GM12872 (cell line): Measurements from ENCODE around the gene ATP6V0C.

Experiments
- CTCF ChIP-seq: IDR thresholded peaks from 3 replicates; pipeline ENCODE4 v1.5.1; 2011; ENCODE audit warnings: low read depth, mild to moderate bottlenecking, low read length, moderate library complexity; ENCODE audit not compliant: insufficient read depth

ATP6V0C gene

DNA sequence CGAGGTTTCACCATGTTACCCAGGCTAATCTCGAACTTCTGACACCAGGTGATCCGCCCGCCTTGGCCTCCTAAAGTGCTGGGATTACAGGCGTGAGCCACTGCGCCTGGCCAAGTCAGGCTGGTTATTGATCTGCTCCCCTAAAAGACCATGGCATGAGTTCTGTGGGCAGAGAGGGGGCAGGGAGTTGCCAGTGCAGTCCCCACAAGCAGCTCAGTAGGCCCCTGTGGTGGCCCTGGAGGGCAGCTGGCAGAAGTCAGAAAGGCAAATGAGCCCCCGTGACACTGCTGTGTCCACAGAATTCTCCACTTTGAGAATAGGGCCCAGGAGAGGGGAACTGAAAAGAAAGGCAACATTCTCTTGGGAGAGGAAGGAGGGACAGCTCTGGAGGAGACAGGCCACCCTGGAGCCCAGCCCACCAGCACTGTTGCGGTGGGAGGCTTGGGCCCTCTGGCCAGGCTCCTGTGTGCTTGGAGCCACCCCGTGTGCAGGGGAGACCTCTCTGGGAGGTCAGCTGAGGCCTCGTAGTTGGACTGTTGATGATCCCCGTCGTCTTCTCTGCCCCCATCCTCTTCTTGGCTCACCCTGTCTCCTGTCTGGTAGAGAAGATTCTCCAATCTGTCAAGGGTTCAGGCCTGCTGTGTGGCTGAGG is 4.3 kb downstream of the ATP6V0C start:
- TF ChIP-seq CTCF: no peak

DNA sequence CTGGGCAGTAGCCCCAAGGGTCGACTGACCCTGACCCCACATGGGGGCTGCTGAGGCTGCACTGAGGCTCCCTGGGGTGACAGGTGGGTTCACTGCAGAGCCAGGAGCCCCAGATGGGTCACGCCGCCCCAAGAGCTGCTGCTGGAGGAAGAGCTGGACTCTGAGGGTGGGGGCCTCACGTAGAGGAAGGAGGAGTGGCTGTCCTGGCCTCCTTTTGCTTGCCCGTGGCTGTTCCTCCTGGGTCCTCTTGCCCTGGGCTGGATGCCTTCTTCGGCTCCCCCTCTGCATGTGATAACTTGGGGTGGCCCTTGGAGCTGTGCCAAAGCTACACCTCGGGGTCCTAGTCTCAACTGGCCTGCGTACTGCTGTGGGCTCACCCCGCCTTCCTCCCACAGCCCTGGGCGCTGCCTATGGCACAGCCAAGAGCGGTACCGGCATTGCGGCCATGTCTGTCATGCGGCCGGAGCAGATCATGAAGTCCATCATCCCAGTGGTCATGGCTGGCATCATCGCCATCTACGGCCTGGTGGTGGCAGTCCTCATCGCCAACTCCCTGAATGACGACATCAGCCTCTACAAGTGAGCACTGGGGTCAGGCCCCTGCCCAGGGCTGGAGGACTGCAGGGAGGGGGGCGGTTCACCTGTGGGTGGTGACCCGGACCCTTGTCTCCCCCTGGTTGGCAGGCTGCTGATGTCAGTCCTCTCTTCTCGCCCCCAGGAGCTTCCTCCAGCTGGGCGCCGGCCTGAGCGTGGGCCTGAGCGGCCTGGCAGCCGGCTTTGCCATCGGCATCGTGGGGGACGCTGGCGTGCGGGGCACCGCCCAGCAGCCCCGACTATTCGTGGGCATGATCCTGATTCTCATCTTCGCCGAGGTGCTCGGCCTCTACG is 5.3 kb downstream of the ATP6V0C start:
- TF ChIP-seq CTCF: no peak

GRCh38 chr16:2519711-2520080 is 5.9 kb downstream of the ATP6V0C start:
- TF ChIP-seq CTCF: no peak

GRCh38 chr16:2520097-2520783 is 6.5 kb downstream of the ATP6V0C start, which contains the start of gene AMDHD2:
TSS of gene AMDHD2 (plus strand) at chr16:2520371. CDS start at chr16:2520459, 88 bp downstream.
- no peak for TF ChIP-seq CTCF

- TF ChIP-seq CTCF: no peak
These were observed 7.2 kb downstream of the ATP6V0C start for GRCh38 chr16:2520784-2521531.

- no peak for TF ChIP-seq CTCF
These were observed 10.1 kb downstream of the ATP6V0C start for GRCh38 chr16:2523801-2524231.
